HG02938 (cell line): Measurements from ENCODE around the gene KATNAL1.
A peak's percentile ranks its signal among the peaks of the same experiment; 100 is the strongest.

Source experiments
- ATAC-seq: cut with Tn5 transposase; IDR thresholded peaks from one replicate; pipeline ENCODE4 v1.9.1; 2021; ENCODE audit warnings: mild to moderate bottlenecking, moderate library complexity; ENCODE audit not compliant: unreplicated experiment

KATNAL1 gene

DNA sequence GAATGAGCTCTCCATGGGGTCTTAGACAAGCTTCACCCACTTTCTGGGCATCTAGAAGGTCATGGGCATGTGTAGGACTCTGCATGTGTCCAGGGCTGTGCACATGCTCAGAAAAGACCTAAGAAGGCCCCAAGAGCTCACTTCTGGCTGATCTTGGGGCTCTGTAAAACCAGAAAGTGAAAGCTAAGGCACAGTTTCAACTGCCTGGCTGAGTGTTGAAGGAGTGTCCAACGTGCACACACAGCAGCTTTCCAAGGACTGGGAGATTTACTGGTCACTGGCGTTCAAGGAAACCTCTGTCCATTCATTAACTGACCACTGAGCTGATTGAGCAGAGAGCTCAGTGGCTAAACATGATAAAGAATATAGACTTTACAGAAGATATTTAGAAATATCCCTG lies 137.9 kb downstream of the KATNAL1 start:
- no peak for ATAC-seq

DNA sequence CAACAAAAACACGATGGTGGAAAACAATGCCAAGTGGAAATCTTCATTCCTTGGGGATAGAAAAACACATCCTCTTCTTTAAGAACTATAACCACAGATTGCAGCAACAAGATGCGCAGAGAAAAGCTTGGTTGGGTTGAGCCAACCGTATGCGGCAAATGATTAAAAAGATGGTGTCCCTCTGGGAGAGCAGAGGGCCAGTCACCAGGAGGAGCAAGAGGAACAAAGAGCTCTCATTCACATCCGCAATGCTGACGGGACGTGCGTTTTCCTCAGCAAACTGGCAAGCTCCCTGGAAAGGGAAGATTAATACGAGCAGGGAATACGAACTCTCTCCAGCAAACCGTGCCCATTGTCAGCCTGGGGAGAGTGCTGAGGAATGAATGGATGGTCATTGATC lies 141.6 kb downstream of the KATNAL1 start:
- no peak for ATAC-seq

DNA sequence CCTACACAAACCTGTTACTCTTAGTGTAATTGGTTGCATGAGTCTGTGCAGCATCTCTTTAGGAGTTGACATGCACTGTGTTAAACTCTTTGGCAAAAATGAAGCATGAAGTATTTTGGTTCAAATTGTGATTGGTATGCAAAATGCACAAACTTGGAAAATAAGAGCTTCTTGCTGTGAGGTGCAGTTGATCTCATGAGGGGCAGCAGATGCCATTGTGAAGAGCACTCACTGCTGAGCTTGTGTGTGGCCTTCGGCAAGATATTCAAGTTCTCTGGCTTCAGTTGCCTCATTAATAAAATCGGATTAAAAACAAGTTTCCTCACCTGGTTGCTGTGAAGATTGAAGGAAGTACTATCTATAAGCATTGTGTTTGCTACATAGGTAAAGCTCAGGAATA lies 142.3 kb downstream of the KATNAL1 start:
- no peak for ATAC-seq

DNA sequence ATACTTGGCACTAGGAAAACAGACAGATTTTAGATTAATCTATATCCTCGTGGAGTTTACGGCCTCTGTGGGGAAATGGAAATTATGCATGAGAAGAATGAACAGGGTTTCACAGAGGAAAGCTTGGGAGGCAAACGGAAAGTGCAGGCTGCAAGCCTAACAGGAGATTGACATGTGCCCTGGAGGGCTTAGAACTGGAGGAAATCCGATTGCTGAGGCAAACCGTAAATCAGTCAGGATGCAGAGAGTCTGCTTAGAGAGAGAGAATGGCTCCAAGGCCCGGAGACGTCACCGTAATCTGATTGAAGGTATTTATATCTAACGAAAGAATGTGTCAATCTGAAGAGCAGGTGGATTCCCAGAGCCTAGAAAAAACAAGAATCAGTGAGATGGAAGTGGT lies 143.2 kb downstream of the KATNAL1 start:
- no peak for ATAC-seq

DNA sequence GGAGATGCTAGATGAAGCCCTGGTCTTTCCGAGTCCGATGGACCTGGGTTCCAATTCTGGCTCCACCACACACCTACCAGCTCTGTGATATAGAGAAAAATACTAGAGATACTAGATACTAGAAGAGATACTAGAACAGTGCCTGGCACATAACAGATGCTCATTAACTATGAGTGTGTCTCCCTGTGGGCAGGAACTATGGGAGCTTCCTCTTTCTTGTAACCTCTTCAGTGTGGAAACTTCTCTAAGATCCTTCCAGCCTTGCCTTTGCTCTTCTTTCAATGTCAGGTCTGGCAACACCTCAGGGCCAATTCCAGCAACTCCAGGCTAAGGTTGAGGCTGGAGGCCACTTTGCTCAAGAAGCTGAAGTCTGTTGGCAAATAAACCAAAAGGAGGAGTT lies 143.9 kb downstream of the KATNAL1 start:
- no peak for ATAC-seq

DNA sequence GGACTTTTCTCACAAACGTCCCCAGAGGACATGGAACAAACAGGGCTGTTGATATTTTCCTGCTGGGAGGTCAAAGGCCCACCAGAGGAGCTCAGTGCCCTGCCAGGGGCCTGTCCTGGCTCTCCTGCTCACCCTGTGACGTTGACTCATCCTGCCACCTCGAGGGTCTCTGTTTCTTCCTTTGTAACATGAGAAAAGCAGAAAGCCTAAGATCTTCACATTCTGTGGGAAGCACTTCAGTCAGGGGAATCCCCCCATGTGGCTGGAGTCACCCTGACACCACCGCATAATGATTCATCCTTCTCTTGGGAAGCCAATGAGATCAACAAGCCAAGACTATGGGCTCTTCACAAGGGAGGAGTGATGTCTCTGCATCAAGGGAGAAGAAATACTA lies 147.9 kb downstream of the KATNAL1 start:
- no peak for ATAC-seq

DNA sequence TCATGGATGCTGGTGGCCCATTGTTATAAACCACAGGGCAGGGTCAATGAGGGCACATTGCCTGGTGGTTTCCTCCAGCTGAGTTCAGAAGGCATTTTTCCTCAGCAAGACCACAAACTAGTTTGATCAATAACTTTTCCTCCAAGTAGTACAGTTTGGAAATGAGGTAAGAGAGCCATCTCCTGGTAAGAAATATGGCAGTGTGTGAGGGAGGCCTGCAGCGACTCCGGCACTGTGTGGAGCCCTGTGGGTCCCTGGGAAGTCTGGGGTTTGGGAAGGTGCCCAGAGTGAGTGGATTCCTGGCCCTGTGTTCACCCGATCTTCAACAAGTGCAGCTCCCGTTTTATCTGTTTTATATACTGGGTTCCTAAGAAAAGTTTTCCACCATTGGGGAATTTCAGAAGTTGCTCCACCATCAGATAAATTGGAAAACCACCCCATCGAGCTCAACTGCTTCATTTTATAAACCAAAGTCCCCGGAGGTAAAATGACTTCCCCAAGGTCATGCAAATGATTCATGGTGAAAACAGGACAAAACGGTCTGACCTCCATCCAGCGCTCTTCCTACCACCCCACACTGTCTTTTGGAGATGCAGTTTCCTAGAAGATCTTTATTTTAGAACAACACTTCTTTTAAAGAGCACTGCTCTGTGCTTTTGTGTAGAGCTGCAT lies 148.4 kb downstream of the KATNAL1 start:
- ATAC-seq: no peak

DNA sequence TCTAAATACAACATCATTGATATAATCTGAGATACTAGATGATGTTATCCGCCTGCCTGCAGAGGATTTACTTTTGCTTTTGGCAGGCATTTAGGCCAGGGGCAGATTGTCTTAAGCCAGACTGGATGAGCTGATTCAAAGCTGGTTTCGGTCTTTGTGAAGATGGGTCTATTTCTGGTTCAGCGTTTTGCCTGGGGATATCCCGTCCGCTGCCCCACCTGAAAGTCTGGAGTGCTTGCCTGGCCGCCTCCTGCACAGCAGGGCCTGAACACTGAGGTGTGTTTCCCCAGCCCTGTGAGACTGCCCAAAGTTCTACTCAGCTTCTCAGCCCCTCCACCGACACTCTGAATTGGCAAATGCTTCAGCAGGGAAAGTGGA lies 149.7 kb downstream of the KATNAL1 start:
- ATAC-seq: peak; percentile 54

DNA sequence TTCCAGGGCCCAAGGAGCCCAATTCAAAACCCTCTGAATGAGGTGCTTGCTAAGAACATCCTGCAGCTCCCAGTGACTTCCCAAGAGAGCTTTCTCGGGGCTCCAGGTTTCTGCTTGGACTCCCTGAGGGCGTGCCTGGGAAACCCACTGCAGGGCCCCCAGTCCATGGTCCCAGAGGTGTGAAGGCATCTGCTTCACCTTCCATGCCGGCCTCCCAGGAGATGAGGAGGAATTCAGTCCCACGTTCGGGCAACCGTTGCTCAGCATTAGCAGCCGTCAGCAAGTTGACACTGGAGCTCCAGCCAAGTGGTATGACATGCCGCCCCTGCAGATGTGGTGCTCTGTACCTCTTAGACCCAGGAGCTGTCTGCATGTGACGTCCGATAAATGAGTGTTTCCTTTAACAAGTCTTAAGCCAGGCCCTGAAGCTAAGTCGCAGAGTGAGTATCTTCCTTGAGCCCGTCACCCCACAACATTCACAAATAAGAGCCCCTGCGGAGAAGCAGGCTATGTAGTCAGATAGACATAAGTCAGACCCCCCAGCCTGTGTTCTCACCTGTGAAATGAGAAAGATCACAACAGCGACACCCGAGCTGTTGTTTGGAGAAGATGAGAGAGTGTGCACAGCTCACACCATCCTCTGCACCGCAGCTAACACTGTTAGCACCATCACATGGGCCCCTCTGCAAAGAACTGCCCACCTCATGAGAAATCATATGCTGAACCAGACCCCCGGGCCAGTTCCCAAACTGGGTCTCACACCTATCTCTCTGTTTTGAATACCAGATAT lies 150.3 kb downstream of the KATNAL1 start:
- no peak for ATAC-seq

DNA sequence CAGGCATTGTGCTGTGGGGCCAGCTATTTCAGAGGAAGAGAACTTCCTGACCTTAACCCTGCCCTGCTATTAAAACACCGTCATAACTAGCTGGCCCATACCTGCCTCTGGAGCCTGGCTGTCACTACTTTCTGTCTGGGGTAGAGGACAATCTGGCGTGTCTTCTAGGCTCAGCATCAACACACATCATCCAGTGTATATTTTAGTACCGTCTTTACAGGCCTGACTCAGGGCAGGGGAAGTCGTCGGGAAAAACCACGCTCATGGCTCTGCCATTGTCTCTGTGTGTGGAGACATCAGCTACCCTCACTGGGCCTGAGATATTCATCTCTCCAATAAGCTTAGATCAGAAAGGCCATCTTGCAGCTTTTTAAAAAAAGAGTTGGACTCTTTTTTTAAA lies 151.1 kb downstream of the KATNAL1 start:
- ATAC-seq: no peak

DNA sequence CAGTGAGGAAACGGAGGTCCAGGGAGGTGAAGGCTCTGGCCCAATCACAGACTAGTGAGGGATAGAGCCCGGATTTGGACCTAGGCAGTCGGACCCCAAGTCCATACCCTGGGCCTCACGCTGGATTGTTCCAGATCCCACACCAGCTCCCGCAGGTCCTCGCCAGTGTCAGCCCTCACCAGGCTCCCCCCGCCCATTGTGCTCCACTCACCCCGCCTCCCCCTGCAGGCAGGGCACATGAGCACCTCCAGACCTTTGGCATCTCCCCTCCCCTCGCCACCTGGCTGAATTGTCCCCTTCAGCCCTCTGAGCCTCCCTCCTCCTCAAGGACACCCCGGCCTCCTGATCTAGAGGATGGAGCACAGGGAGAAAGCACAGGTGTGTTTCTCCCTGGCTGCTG lies 152.4 kb downstream of the KATNAL1 start:
- no peak for ATAC-seq

DNA sequence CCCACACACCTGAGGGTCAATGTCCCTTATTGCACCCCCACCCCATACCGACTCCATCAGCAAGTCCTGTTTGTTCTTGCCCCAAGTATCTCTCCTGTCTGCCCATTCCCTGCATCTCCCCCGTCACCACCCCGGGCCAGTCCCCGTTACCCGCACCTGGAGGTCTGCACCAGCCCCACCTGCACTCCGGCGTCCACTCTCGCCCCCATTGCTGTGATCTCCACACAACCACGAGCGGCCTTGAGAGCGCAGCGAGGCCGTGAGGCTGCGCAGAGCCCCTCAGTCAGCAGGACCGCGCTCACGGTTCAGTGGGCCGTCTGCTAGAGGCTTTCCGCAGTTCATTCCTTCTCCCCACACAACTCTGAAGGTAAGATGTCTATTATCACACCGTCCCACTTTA lies 152.8 kb downstream of the KATNAL1 start:
- no peak for ATAC-seq

DNA sequence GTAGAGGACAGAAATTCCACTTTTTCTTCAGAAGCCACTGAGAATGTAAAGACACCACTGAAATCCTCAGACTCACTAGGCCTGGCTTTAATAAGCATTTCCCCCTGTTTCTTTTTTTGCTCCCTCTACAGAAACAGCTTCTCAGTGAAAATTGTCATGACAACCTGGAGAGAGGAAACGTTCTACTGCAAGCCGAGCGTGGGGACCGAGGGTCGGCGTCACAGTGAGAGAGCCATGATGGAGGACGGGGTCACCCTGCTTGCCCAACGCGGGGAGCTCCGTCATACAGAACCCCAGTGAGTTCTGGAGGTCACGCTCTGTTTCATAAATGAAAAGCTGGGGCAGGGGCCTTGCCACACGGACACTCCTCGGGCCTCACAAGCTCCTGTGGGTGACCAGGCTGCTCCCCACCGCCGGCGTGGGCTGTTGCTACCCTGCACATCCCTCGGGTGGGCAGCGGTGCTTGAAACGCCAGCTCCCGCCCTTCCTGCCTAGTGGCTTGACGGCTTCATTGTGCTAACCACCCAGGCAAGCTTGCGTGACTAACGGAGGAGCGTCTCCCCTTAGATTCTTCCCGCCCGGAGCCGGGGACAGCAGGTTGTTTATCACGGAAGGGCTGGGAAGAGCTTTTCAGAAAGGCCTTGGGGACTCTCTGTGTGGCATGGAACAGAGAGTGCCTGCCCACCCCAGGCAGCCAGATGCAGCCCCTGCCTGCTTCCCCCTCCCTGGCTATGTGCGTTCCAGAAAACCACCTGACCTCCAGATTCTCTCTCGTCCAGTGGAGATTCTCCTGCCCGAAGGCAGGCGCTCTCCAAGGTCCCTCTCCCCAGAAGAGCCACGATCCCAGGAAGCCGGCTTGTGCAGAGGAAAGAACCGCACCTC lies 153.6 kb downstream of the KATNAL1 start:
- no peak for ATAC-seq
